Endothelial cell of umbilical vein (primary cell): ENCODE measurements around the gene PAK4.

Source experiments
- EZH2 ChIP-seq: IDR thresholded peaks from 2 replicates; pipeline ENCODE4 v1.6.1; 2012; ENCODE audit warnings: borderline replicate concordance, low read depth, mild to moderate bottlenecking, moderate library complexity, low read length, inconsistent platforms; ENCODE audit not compliant: severe bottlenecking
- JUN ChIP-seq: IDR thresholded peaks from 2 replicates; pipeline ENCODE4 v1.6.1; 2011; ENCODE audit warnings: borderline replicate concordance, low read depth; ENCODE audit not compliant: insufficient read length, insufficient read depth
- MAX ChIP-seq: IDR thresholded peaks from 2 replicates; pipeline ENCODE4 v1.6.1; 2011; ENCODE audit not compliant: insufficient read depth, insufficient read length
- POLR2A ChIP-seq: IDR thresholded peaks from 2 replicates; pipeline ENCODE4 v1.6.1; 2012; ENCODE audit warnings: low read depth, mild to moderate bottlenecking, control low read depth, low read length
- POLR2AphosphoS5 ChIP-seq: IDR thresholded peaks from 2 replicates; pipeline ENCODE4 v1.6.1; 2012; ENCODE audit warnings: low read depth, mild to moderate bottlenecking, control low read depth, low read length, moderate library complexity; ENCODE audit not compliant: insufficient read depth
- TF ChIP-seq, protein P1 (sequence below), 2 donors: IDR thresholded peaks; 1 replicate in 1 of 2; 2 replicates in 1 of 2; pipeline ENCODE4 v1.5.1; 2011; ENCODE audit warnings: low read length in 2 of 2, mild to moderate bottlenecking in 2 of 2, moderate library complexity in 2 of 2, control low read depth in 1 of 2, inconsistent platforms in 1 of 2, low read depth in 1 of 2; ENCODE audit not compliant: insufficient read depth in 1 of 2; ENCODE audit errors: extremely low read depth in 1 of 2

- TF ChIP-seq, protein P1, sequence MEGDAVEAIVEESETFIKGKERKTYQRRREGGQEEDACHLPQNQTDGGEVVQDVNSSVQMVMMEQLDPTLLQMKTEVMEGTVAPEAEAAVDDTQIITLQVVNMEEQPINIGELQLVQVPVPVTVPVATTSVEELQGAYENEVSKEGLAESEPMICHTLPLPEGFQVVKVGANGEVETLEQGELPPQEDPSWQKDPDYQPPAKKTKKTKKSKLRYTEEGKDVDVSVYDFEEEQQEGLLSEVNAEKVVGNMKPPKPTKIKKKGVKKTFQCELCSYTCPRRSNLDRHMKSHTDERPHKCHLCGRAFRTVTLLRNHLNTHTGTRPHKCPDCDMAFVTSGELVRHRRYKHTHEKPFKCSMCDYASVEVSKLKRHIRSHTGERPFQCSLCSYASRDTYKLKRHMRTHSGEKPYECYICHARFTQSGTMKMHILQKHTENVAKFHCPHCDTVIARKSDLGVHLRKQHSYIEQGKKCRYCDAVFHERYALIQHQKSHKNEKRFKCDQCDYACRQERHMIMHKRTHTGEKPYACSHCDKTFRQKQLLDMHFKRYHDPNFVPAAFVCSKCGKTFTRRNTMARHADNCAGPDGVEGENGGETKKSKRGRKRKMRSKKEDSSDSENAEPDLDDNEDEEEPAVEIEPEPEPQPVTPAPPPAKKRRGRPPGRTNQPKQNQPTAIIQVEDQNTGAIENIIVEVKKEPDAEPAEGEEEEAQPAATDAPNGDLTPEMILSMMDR (IDR thresholded peaks at IDR 0.05; ENCODE audit: extremely low read depth in 1 of 2, insufficient read depth in 1 of 2, low read depth in 1 of 2, low read length in 2 of 2): no peak
- TF ChIP-seq JUN (no peak), EZH2 (no peak), POLR2A (no peak), POLR2AphosphoS5 (no peak), MAX (no peak)
Observed at GRCh38 chr19:39142630-39143029, 17.0 kb downstream of the PAK4 start.
